A549 (cell line): ENCODE measurements around the gene SIRT7. TPM values are rescaled to one million over a fixed set of nuclear protein-coding genes. Genes with fewer than 3 reads are reported as not detected.

ENCODE experiments used
- ATAC-seq, 2 experiments: fragments of 200-7000 bp in 1 of 2; fragments of >200 bp in 1 of 2; cut with Nextera tagmentation in 1 of 2; cut with Tn5 transposase in 1 of 2; 3 replicates each; pipeline versions ENCODE4 v1.8.0 to v1.9.1; 2018 to 2020; ENCODE audit warnings: mild to moderate bottlenecking in 1 of 2, moderate library complexity in 1 of 2
- CTCF ChIA-PET: fragments of 300-600 bp; sonication (Branson Sonifier 250); formaldehyde crosslinking; extraction: SDS; loops from one replicate; lab custom pipeline; 2021; ENCODE audit warnings: antibody characterized with exemption, inconsistent platforms; lab: Yijun Ruan, JAX
- POLR2A ChIA-PET: fragments of 350-600 bp; formaldehyde crosslinking; extraction: SDS; loops from one replicate; lab custom pipeline; 2021; ENCODE audit warnings: antibody characterized with exemption, inconsistent platforms; lab: Yijun Ruan, JAX
- DNase-seq, 2 experiments: peaks; one replicate each; pipeline versions ENCODE4 v3.0.0 to v3.0.0-alpha.2; 2011 to 2016; ENCODE audit warnings: low read depth in 1 of 2, low spot score in 1 of 2
- FAIRE-seq: peaks from 2 replicates; lab custom pipeline; 2011; peaks lifted over from hg19 to GRCh38; lab: Jason Lieb, UNC
- H3K27ac ChIP-seq, 2 experiments: fragments of >200 bp; sonication (Bioruptor Twin); formaldehyde crosslinking; 3 replicates each; pipeline ENCODE4 v1.5.1; 2016 to 2017
- H3K4me1 ChIP-seq: fragments of >200 bp; sonication (Bioruptor Twin); formaldehyde crosslinking; 3 replicates; pipeline ENCODE4 v1.6.1; 2016
- H3K4me2 ChIP-seq: fragments of >200 bp; sonication (Bioruptor Twin); formaldehyde crosslinking; 3 replicates; pipeline ENCODE4 v1.6.1; 2016
- H3K4me3 ChIP-seq: fragments of >200 bp; sonication (Bioruptor Twin); formaldehyde crosslinking; 3 replicates; pipeline ENCODE4 v1.5.1; 2016
- H3K9me3 ChIP-seq: fragments of >200 bp; sonication (Bioruptor Twin); formaldehyde crosslinking; 3 replicates; pipeline ENCODE4 v1.6.1; 2016
- ATOH8 ChIP-seq: fragments of 250-450 bp; sonication (Bioruptor Pico); IDR thresholded peaks from 2 replicates; pipeline ENCODE4 v1.5.0; 2020; ENCODE audit warnings: low read depth, mild to moderate bottlenecking, moderate library complexity
- CBX2 ChIP-seq: fragments of 200-600 bp; sonication (generic); IDR thresholded peaks from 2 replicates; pipeline ENCODE4 v1.6.1; 2016; ENCODE audit warnings: low read depth, mild to moderate bottlenecking, borderline replicate concordance
- CEBPB ChIP-seq, 2 experiments: fragments of >200 bp in 1 of 2; sonication (Bioruptor Twin) in 1 of 2; formaldehyde crosslinking in 1 of 2; IDR thresholded peaks; 2 replicates each; pipeline ENCODE4 v1.6.1; 2012 to 2016
- CHD4 ChIP-seq: fragments of 200-600 bp; sonication (generic); IDR thresholded peaks from 2 replicates; pipeline ENCODE4 v1.6.1; 2016; ENCODE audit warnings: antibody characterized with exemption, mild to moderate bottlenecking, borderline replicate concordance
- E2F6 ChIP-seq: IDR thresholded peaks from 2 replicates; pipeline ENCODE4 v1.6.1; 2012; ENCODE audit warnings: low read depth, borderline replicate concordance
- EHF ChIP-seq: fragments of 250-450 bp; sonication (Bioruptor Pico); IDR thresholded peaks from 2 replicates; pipeline ENCODE4 v1.5.0; 2020; ENCODE audit warnings: mild to moderate bottlenecking
- FOSL2 ChIP-seq, 2 experiments: fragments of 450-650 bp in 1 of 2; fragments of >200 bp in 1 of 2; sonication (Bioruptor Twin) in 1 of 2; formaldehyde crosslinking; IDR thresholded peaks; 2 replicates each; pipeline versions ENCODE4 v1.5.0 to v1.6.1; 2016 to 2020; ENCODE audit warnings: mild to moderate bottlenecking in 1 of 2, moderate library complexity in 1 of 2
- GATA3 ChIP-seq: IDR thresholded peaks from 2 replicates; pipeline ENCODE4 v1.6.1; 2012; ENCODE audit warnings: borderline replicate concordance
- HDAC2 ChIP-seq: fragments of 200-600 bp; sonication (generic); IDR thresholded peaks from 2 replicates; pipeline ENCODE4 v1.6.1; 2016
- HOXA7 ChIP-seq: fragments of 250-450 bp; sonication (Bioruptor Pico); IDR thresholded peaks from 2 replicates; pipeline ENCODE4 v1.5.0; 2020; ENCODE audit warnings: mild to moderate bottlenecking, moderate library complexity
- JUN ChIP-seq, 2 experiments: fragments of >200 bp; sonication (Bioruptor Twin); formaldehyde crosslinking; IDR thresholded peaks; 2 replicates in 1 of 2; 3 replicates in 1 of 2; pipeline ENCODE4 v1.6.1; 2016 to 2017
- KDM5A ChIP-seq: fragments of 200-600 bp; sonication (generic); IDR thresholded peaks from 2 replicates; pipeline ENCODE4 v1.6.1; 2016; ENCODE audit warnings: antibody characterized with exemption, mild to moderate bottlenecking
- MAFK ChIP-seq: fragments of 450-650 bp; IDR thresholded peaks from 2 replicates; pipeline ENCODE4 v1.6.1; 2014; ENCODE audit not compliant: partially characterized antibody
- PBX3 ChIP-seq: IDR thresholded peaks from 2 replicates; pipeline ENCODE4 v1.6.1; 2012
- POLR2A ChIP-seq: IDR thresholded peaks from 2 replicates; pipeline ENCODE4 v1.6.1; 2012; ENCODE audit warnings: mild to moderate bottlenecking, low read length
- RAD21 ChIP-seq, 2 experiments: fragments of >200 bp in 1 of 2; sonication (Bioruptor Twin) in 1 of 2; formaldehyde crosslinking in 1 of 2; IDR thresholded peaks in 1 of 2; conservative IDR thresholded peaks in 1 of 2; 2 replicates in 1 of 2; 3 replicates in 1 of 2; pipeline ENCODE4 v1.6.1; 2012 to 2018; ENCODE audit warnings: inconsistent platforms in 1 of 2
- RCOR1 ChIP-seq: fragments of 150-350 bp; IDR thresholded peaks from 2 replicates; pipeline ENCODE4 v1.6.1; 2014; ENCODE audit warnings: antibody characterized with exemption, low read length, low read depth
- REST ChIP-seq: fragments of 200-600 bp; sonication (generic); IDR thresholded peaks from 2 replicates; pipeline ENCODE4 v1.6.1; 2016; ENCODE audit warnings: antibody characterized with exemption, mild to moderate bottlenecking, moderate library complexity
- RFX5 ChIP-seq: fragments of 450-650 bp; IDR thresholded peaks from 2 replicates; pipeline ENCODE4 v1.7.1; 2014; ENCODE audit warnings: antibody characterized with exemption, mild to moderate bottlenecking, moderate library complexity
- TP53 ChIP-seq: fragments of 250-450 bp; sonication (Bioruptor Pico); IDR thresholded peaks from 2 replicates; pipeline ENCODE4 v1.5.0; 2021; ENCODE audit warnings: mild to moderate bottlenecking, moderate library complexity
- WGBS: methylation state at CpG from one replicate; pipeline ENCODE4 v1.1.6; 2017; ENCODE audit errors: missing lambda C conversion rate; 5-methylcytosine and 5-hydroxymethylcytosine counted together
- polyA plus RNA-seq, 4 experiments: library from polyadenylated mRNA; depleted of rRNA in 3 of 4; stranded (reverse); fragments of >200 nt; fragmentation: RNase III in 1 of 4; extraction: RNeasy Plus Mini Kit Qiagen cat#74134 plus additional on column Dnase treatment in 1 of 4; gene quantifications; 2 replicates in 3 of 4; 3 replicates in 1 of 4; pipeline ENCODE4 v1.2.3, GENCODE V29; 2011 to 2017

Gene SIRT7
- polyA plus RNA-seq, 2 of the 4 experiments (the other 2 are of a cell fraction), result 9.8 to 35.2 TPM

- TF ChIP-seq REST (no peak), CHD4 (no peak), E2F6 (no peak), JUN (IDR thresholded peaks at IDR 0.05) (no peak)
- TF ChIP-seq, all 56 proteins: peak for 0
Observed at GRCh38 chr17:81941484-81942166, 23.6 kb upstream of the SIRT7 start (continued).

- ATAC-seq, result no peak
- Histone ChIP-seq H3K4me2 (no peak overlapping the region), H3K4me3 (no peak overlapping the region), H3K27ac (no peak overlapping the region), H3K9me3 (no peaks in the 10 kb centered on the region), H3K4me1 (peaks cover 13% of the 10 kb centered on the region; the same call in 2 of the 3 replicates)
- no peak for TF ChIP-seq ATOH8 (CRISPR knock-in tag)
- no peak for TF ChIP-seq HDAC2
- no peak for TF ChIP-seq RCOR1
- no peak for TF ChIP-seq KDM5A
- no peak for TF ChIP-seq POLR2A
- TF ChIP-seq MAFK, result no peak
- TF ChIP-seq CBX2, result no peak
- TF ChIP-seq EHF (CRISPR knock-in tag), result no peak
- TF ChIP-seq RFX5, result no peak
- no peak for DNase-seq
- no peak for FAIRE-seq
- 87% methylated on average over 55 of the region's 56 CpGs for WGBS
- ChIA-PET POLR2A (no interaction called here), CTCF (interaction anchor here (1.0 to 4.3 kb wide), 8 partner anchors 10 to 89 kb away, joined by 3 to 29 read pairs (median 6); partner anchors contain the start of genes CENPX, LRRC45, MAFG and NOTUM)
Observed at GRCh38 chr17:81940538-81941483, 22.8 kb upstream of the SIRT7 start.

GRCh38 chr17:81939881-81940385 is 22.0 kb upstream of the SIRT7 start:
- H3K9me3 ChIP-seq, result no peaks in the 10 kb centered on the region
- ChIA-PET CTCF (interaction anchor here (1.0 to 4.3 kb wide), 7 partner anchors 10 to 90 kb away, joined by 3 to 29 read pairs (median 4); partner anchors contain the start of genes CENPX, LRRC45, MAFG and NOTUM), POLR2A (no interaction called here)
- H3K4me3 ChIP-seq, result no peak overlapping the region
- no peak overlapping the region for H3K27ac ChIP-seq
- ATAC-seq, result no peak
- H3K4me2 ChIP-seq, result no peak overlapping the region
- no peak for DNase-seq
- WGBS, result 85% methylated on average over 17 of the region's 21 CpGs
- FAIRE-seq, result no peak
- TF ChIP-seq RAD21 (conservative IDR thresholded peaks at IDR 0.05 in 1 of 2, IDR thresholded peaks at IDR 0.05 in 1 of 2) (no peak), ATOH8 (CRISPR knock-in tag) (no peak), TP53 (CRISPR knock-in tag) (no peak), PBX3 (no peak), MAFK (no peak), GATA3 (no peak), CEBPB (IDR thresholded peaks at IDR 0.05) (no peak), EHF (CRISPR knock-in tag) (no peak), FOSL2 (IDR thresholded peaks at IDR 0.05) (no peak), FOSL2 (CRISPR knock-in tag; IDR thresholded peaks at IDR 0.05) (no peak), HOXA7 (CRISPR knock-in tag) (no peak)
- TF ChIP-seq, all 56 proteins: peak for 0
- H3K4me1 ChIP-seq, result peaks cover 17% of the 10 kb centered on the region; the same call in 2 of the 3 replicates
